ENCODE measurements around the gene KCNJ3.
"Not testable (repeated sequence)": the region's sequence is repeated elsewhere in the genome, so short reads cannot be mapped to it uniquely, and the experiment has no call there.

Gene KCNJ3

DNA sequence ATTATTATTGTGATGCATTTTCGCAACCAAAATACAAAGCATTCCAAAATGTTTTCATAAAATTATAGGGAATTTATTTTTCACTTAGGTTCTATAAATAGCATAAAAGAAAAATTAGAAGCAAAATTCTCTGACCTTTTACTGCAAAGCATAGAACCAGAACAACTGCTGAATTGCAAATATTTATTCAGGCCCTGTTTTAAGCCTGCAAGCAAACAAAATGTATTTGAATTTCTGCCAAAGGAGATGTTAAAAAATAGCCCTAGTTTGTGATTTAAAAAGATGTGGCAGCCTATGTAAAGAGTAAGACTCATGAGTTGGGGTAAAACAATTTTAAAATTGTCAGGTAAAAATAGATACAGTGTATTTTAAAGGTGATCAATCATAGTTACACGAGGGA, 138.1 kb downstream of the KCNJ3 start:
- no peak overlapping the region for H3K9ac ChIP-seq (ENCODE audit: low read depth, low read length)
- no peaks in the 10 kb centered on the region for H3K27me3 ChIP-seq (ENCODE audit: control insufficient read depth, insufficient read depth, low read length)
- H3K4me3 ChIP-seq (ENCODE audit: low read depth, low read length) = no peak overlapping the region
- H3K9me3 ChIP-seq (ENCODE audit: control insufficient read depth, insufficient read depth, low read length) = no peaks in the 10 kb centered on the region
- no peak overlapping the region for H3K27ac ChIP-seq (ENCODE audit: low read depth, low read length)
- no peaks in the 10 kb centered on the region for H3K36me3 ChIP-seq (ENCODE audit: control insufficient read depth, insufficient read depth, low read length)
- H3K4me1 ChIP-seq (ENCODE audit: control insufficient read depth, insufficient read depth, low read length) = no peaks in the 10 kb centered on the region

DNA sequence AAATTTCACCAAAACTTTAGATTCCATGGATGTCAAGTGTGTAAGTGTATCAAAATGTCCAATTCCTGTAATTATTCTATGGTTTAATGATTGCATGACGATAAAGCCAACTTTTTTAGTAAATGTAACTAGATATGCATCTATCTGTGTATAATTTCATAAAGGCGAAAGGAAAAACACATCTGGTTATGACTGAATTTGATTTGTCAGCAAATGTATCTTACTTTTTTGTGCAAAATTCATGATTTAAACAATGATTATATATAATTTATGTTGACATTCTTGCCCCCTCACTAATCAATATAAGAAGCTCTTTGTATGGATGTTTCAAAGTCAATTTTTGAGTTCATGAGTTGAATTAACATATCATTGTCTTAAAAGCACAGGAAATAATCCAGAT, 138.5 kb downstream of the KCNJ3 start:
- Histone ChIP-seq H3K27me3 (ENCODE audit: control insufficient read depth, insufficient read depth, low read length) (no peaks in the 10 kb centered on the region), H3K4me1 (ENCODE audit: control insufficient read depth, insufficient read depth, low read length) (no peaks in the 10 kb centered on the region), H3K36me3 (ENCODE audit: control insufficient read depth, insufficient read depth, low read length) (no peaks in the 10 kb centered on the region), H3K27ac (ENCODE audit: low read depth, low read length) (no peak overlapping the region), H3K4me3 (ENCODE audit: low read depth, low read length) (no peak overlapping the region), H3K9me3 (ENCODE audit: control insufficient read depth, insufficient read depth, low read length) (no peaks in the 10 kb centered on the region), H3K9ac (ENCODE audit: low read depth, low read length) (no peak overlapping the region)

DNA sequence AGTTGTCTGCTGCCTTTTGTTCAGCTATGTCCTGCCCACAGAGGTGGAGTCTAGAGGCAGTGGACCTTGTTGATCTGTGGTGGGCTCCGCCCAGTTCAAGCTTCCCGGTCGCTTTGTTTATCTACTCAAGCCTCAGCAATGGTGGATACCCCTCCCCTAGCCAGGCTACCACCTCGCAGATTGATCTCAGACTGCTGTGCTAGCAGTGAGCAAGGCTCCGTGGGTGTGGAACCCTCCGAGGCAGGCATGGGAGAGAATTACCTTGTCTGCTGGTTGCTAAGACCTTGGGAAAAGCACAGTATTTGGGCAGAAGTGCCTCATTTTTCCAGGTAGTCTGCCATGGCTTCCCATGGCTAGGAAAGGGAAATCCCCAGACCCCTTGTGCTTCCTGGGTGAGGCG, 146.0 kb downstream of the KCNJ3 start:
- Histone ChIP-seq H3K27me3 (ENCODE audit: control insufficient read depth, insufficient read depth, low read length) (no peaks in the 10 kb centered on the region), H3K4me3 (ENCODE audit: low read depth, low read length) (no peak overlapping the region), H3K9me3 (ENCODE audit: control insufficient read depth, insufficient read depth, low read length) (no peaks in the 10 kb centered on the region), H3K9ac (ENCODE audit: low read depth, low read length) (no peak overlapping the region), H3K4me1 (ENCODE audit: control insufficient read depth, insufficient read depth, low read length) (no peaks in the 10 kb centered on the region), H3K27ac (ENCODE audit: low read depth, low read length) (no peak overlapping the region), H3K36me3 (ENCODE audit: control insufficient read depth, insufficient read depth, low read length) (no peaks in the 10 kb centered on the region)

DNA sequence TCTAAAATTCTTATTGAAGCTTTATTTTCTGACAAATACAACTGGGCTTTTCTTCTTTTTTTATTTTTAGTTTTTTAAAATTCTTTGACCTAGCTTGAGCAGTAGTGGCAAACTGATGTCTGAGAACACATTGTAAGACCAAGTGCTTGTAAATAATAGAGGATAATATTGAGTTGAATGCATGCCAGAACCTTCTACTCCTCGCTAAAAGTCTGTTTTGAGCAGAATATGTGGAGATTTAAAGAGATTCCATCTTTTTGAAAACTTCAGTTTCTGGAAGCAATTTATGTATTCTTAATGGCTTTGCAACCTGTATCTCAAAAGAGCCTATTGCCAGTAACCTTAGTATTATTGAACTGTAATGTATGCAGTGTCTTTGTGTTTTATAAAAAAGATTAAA, 148.3 kb downstream of the KCNJ3 start:
- H3K9me3 ChIP-seq (ENCODE audit: control insufficient read depth, insufficient read depth, low read length) = no peaks in the 10 kb centered on the region
- no peak overlapping the region for H3K27ac ChIP-seq (ENCODE audit: low read depth, low read length)
- no peaks in the 10 kb centered on the region for H3K36me3 ChIP-seq (ENCODE audit: control insufficient read depth, insufficient read depth, low read length)
- H3K4me1 ChIP-seq (ENCODE audit: control insufficient read depth, insufficient read depth, low read length) = no peaks in the 10 kb centered on the region
- no peak overlapping the region for H3K4me3 ChIP-seq (ENCODE audit: low read depth, low read length)
- H3K9ac ChIP-seq (ENCODE audit: low read depth, low read length) = no peak overlapping the region
- H3K27me3 ChIP-seq (ENCODE audit: control insufficient read depth, insufficient read depth, low read length) = no peaks in the 10 kb centered on the region

DNA sequence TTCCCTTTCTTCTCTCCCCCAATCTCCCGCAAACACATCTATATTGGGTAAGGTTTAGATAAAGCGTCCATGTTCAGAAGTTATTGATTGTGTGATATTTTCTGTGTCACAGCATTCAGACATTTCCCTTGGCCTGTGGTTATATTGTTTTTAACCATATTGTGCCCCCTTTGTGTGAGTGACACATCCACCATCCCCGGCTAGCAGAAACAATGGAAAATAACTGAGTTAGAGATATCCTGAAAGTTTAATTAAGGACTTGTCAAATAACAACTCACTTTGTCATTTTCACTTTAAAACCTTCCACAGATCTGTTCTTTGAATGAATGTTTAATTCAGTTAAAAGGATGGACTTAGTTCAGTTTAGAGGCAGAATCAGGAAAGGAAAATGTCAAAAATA, 151.0 kb downstream of the KCNJ3 start:
- Histone ChIP-seq H3K4me1 (ENCODE audit: control insufficient read depth, insufficient read depth, low read length) (no peaks in the 10 kb centered on the region), H3K9me3 (ENCODE audit: control insufficient read depth, insufficient read depth, low read length) (no peaks in the 10 kb centered on the region), H3K27me3 (ENCODE audit: control insufficient read depth, insufficient read depth, low read length) (no peaks in the 10 kb centered on the region), H3K9ac (ENCODE audit: low read depth, low read length) (no peak overlapping the region), H3K4me3 (ENCODE audit: low read depth, low read length) (no peak overlapping the region), H3K36me3 (ENCODE audit: control insufficient read depth, insufficient read depth, low read length) (no peaks in the 10 kb centered on the region), H3K27ac (ENCODE audit: low read depth, low read length) (no peak overlapping the region)

DNA sequence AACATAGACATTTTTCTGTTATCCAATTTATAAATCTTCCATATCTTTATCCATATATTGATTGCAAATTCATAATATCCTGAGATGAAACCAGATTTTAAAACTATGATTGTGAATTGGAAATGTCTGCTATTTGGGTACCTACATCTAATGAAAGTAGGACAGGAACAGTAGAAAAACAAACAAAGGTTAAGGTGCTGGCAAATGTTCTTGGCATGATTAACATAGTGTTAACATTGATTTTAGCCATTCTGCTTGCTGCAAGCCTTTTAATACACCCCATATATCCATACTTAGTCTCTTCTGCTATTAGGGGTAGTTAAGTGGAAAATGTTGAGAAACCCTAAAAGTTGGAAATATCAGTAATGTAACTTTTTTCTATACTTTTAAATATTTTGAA, 152.0 kb downstream of the KCNJ3 start:
- Histone ChIP-seq H3K9me3 (ENCODE audit: control insufficient read depth, insufficient read depth, low read length) (no peaks in the 10 kb centered on the region), H3K27ac (ENCODE audit: low read depth, low read length) (no peak overlapping the region), H3K4me3 (ENCODE audit: low read depth, low read length) (no peak overlapping the region), H3K36me3 (ENCODE audit: control insufficient read depth, insufficient read depth, low read length) (no peaks in the 10 kb centered on the region), H3K4me1 (ENCODE audit: control insufficient read depth, insufficient read depth, low read length) (no peaks in the 10 kb centered on the region), H3K27me3 (ENCODE audit: control insufficient read depth, insufficient read depth, low read length) (no peaks in the 10 kb centered on the region), H3K9ac (ENCODE audit: low read depth, low read length) (no peak overlapping the region)

DNA sequence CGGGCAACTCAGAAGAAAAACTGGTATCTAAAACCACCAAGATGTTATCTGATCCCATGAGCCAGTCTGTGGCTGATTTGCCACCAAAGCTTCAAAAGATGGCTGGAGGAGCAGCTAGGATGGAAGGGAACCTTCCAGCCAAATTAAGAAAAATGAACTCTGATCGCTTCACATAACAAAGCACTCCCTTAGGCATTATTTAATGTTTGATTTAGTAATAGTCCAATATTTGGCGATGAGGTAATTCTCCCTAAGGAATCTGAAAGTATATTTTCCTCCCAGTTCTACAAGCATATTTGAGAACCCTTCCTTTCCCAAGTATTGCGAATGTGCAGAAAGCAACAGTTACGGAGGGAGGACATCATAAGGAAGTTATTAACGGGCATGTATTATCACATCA, 156.6 kb downstream of the KCNJ3 start:
- H3K9me3 ChIP-seq (ENCODE audit: control insufficient read depth, insufficient read depth, low read length) = no peaks in the 10 kb centered on the region
- no peak overlapping the region for H3K9ac ChIP-seq (ENCODE audit: low read depth, low read length)
- no peaks in the 10 kb centered on the region for H3K4me1 ChIP-seq (ENCODE audit: control insufficient read depth, insufficient read depth, low read length)
- no peak overlapping the region for H3K4me3 ChIP-seq (ENCODE audit: low read depth, low read length)
- no peak overlapping the region for H3K27ac ChIP-seq (ENCODE audit: low read depth, low read length)
- no peaks in the 10 kb centered on the region for H3K36me3 ChIP-seq (ENCODE audit: control insufficient read depth, insufficient read depth, low read length)
- no peaks in the 10 kb centered on the region for H3K27me3 ChIP-seq (ENCODE audit: control insufficient read depth, insufficient read depth, low read length)

DNA sequence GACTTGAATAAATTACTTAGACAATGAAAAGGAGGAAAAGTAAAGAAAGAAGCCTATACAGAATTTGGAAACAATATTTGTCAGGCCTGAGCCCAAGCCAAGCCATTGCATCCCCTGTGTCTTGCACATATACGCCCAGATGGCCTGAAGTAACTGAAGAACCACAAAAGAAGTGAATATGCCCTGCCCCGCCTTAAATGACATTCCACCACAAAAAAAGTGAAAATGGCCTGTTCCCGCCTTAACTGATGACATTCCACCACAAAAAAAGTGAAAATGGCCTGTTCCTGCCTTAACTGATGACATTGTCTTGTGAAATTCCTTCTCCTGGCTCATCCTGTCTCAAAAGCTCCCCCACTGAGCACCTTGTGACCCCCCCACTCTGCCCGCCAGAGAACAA, 168.7 kb downstream of the KCNJ3 start:
- H3K4me3 ChIP-seq (ENCODE audit: low read depth, low read length); H3K27me3 ChIP-seq (ENCODE audit: control insufficient read depth, insufficient read depth, low read length); H3K27ac ChIP-seq (ENCODE audit: low read depth, low read length); H3K9ac ChIP-seq (ENCODE audit: low read depth, low read length); H3K9me3 ChIP-seq (ENCODE audit: control insufficient read depth, insufficient read depth, low read length); H3K36me3 ChIP-seq (ENCODE audit: control insufficient read depth, insufficient read depth, low read length): not testable (repeated sequence)
- peaks cover 10% of the 10 kb centered on the region for H3K4me1 ChIP-seq (ENCODE audit: control insufficient read depth, insufficient read depth, low read length)

DNA sequence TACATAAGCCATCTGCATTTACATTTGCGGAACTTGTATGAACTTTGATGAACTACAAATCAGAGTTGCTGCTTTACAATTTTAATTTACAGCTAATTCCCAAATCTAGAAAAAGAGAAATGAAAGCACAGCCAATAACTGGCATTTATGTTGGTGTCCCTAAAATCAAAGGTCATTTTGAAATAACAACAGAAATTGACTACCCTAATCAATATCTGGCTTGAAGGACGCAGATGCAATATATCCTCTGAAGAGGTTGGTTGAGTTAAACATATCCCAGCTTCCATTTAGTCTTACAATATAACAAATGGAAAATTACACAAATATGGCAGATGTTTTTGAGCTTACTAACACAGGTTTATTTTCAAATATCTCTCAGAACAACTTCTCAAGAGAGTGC, 177.5 kb downstream of the KCNJ3 start:
- no peaks in the 10 kb centered on the region for H3K36me3 ChIP-seq (ENCODE audit: control insufficient read depth, insufficient read depth, low read length)

DNA sequence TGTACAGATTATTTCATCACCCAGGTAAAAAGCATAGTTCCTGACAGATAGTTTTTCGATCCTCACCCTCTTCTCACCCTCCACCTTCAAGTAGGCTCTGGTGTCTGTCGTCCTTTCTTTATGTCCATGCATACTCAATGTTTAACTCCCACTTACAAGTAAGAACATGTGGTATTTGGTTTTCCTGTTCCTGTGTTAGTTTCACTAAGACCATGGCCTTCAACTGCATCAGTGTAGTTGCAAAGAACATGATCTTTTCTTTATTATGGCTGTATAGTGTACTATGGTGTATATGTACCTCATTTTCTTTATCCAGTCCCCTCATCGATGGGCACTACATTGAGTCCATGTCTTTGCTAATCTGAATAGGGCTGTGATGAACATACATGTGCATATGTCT, 184.2 kb downstream of the KCNJ3 start:
- H3K4me3 ChIP-seq (ENCODE audit: low read depth, low read length) = no peak overlapping the region
- H3K4me1 ChIP-seq (ENCODE audit: control insufficient read depth, insufficient read depth, low read length) = no peaks in the 10 kb centered on the region
- H3K27ac ChIP-seq (ENCODE audit: low read depth, low read length) = no peak overlapping the region
- no peaks in the 10 kb centered on the region for H3K27me3 ChIP-seq (ENCODE audit: control insufficient read depth, insufficient read depth, low read length)
- H3K9me3 ChIP-seq (ENCODE audit: control insufficient read depth, insufficient read depth, low read length) = 0 out of 2 replicates have a peak, but pooled peaks cover 2% of the 10 kb centered on the region
- H3K9ac ChIP-seq (ENCODE audit: low read depth, low read length) = no peak overlapping the region
- no peaks in the 10 kb centered on the region for H3K36me3 ChIP-seq (ENCODE audit: control insufficient read depth, insufficient read depth, low read length)

More for the DNA sequence above, 177.5 kb downstream of the KCNJ3 start:
- H3K27ac ChIP-seq (ENCODE audit: low read depth, low read length) = no peak overlapping the region
- no peak overlapping the region for H3K9ac ChIP-seq (ENCODE audit: low read depth, low read length)
- no peaks in the 10 kb centered on the region for H3K27me3 ChIP-seq (ENCODE audit: control insufficient read depth, insufficient read depth, low read length)
- no peaks in the 10 kb centered on the region for H3K9me3 ChIP-seq (ENCODE audit: control insufficient read depth, insufficient read depth, low read length)
- no peak overlapping the region for H3K4me3 ChIP-seq (ENCODE audit: low read depth, low read length)
- H3K4me1 ChIP-seq (ENCODE audit: control insufficient read depth, insufficient read depth, low read length) = peaks cover 6% of the 10 kb centered on the region

DNA sequence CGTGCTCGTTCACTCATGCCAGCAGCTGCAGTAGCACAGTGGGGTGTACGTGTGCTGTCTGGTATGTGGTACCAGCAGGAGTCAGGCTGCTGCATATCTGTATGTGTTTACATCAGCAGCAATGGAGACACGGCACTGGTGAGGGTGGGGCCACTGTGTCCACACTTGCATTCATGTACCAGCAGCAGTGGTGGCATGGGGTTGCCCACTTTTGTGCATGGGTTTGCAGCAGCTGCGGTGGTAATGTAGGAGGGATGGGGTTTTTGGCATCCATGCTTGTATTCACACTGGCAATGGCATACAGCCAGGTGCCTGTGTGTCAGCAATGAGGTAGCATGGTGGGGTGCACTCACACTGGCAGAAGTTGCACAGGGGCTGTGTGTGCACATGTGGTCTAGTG, 187.8 kb downstream of the KCNJ3 start:
- no peaks in the 10 kb centered on the region for H3K27me3 ChIP-seq (ENCODE audit: control insufficient read depth, insufficient read depth, low read length)
- H3K9ac ChIP-seq (ENCODE audit: low read depth, low read length) = no peak overlapping the region
- 0 out of 2 replicates have a peak, but pooled peaks cover 2% of the 10 kb centered on the region for H3K9me3 ChIP-seq (ENCODE audit: control insufficient read depth, insufficient read depth, low read length)
- no peaks in the 10 kb centered on the region for H3K36me3 ChIP-seq (ENCODE audit: control insufficient read depth, insufficient read depth, low read length)
- H3K4me3 ChIP-seq (ENCODE audit: low read depth, low read length) = no peak overlapping the region
- no peaks in the 10 kb centered on the region for H3K4me1 ChIP-seq (ENCODE audit: control insufficient read depth, insufficient read depth, low read length)
- H3K27ac ChIP-seq (ENCODE audit: low read depth, low read length) = no peak overlapping the region

DNA sequence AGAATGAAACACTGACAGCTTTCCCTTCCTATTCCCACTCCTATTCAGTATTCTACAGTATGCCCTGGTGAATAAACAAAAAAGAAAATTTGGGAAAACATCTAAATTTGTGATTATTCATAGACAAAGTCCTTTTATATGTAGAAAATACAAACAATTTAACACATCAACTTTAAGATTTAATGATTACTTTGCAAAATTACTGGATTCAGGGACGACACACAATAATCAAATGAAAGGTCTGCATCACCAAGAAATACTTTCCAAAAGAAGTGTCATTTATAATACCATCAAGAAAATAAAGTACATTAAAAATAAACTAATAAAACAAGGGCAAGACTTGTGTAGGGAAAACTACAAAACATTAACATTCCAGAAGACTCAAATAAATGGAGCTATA, 199.8 kb downstream of the KCNJ3 start:
- H3K9ac ChIP-seq (ENCODE audit: low read depth, low read length) = no peak overlapping the region
- H3K27ac ChIP-seq (ENCODE audit: low read depth, low read length) = no peak overlapping the region
- no peaks in the 10 kb centered on the region for H3K36me3 ChIP-seq (ENCODE audit: control insufficient read depth, insufficient read depth, low read length)
- no peak overlapping the region for H3K4me3 ChIP-seq (ENCODE audit: low read depth, low read length)
- H3K4me1 ChIP-seq (ENCODE audit: control insufficient read depth, insufficient read depth, low read length) = no peaks in the 10 kb centered on the region
- no peaks in the 10 kb centered on the region for H3K27me3 ChIP-seq (ENCODE audit: control insufficient read depth, insufficient read depth, low read length)
- no peaks in the 10 kb centered on the region for H3K9me3 ChIP-seq (ENCODE audit: control insufficient read depth, insufficient read depth, low read length)

All from HUES48 (cell line).